K562 (cell line): ENCODE results near the gene MGAT4B. TPM values are rescaled to one million over a fixed set of nuclear protein-coding genes. Genes with fewer than 3 reads are reported as not detected.

Experiments
- ATF7 ChIP-seq: fragments of 450-650 bp; IDR thresholded peaks from 2 replicates; pipeline ENCODE4 v1.7.1; 2014; ENCODE audit warnings: mild to moderate bottlenecking, moderate library complexity
- ETV5 ChIP-seq: sonication (generic); formaldehyde crosslinking; IDR thresholded peaks from 2 replicates; pipeline ENCODE4 v1.4.0; 2020; ENCODE audit warnings: low read depth, mild to moderate bottlenecking, missing genetic modification reagents
- KLF16 ChIP-seq: IDR thresholded peaks from 2 replicates; pipeline ENCODE4 v1.6.1; 2016; ENCODE audit warnings: antibody characterized with exemption
- NFIX ChIP-seq: fragments of 250-450 bp; sonication (Bioruptor Pico); IDR thresholded peaks from 2 replicates; pipeline ENCODE4 v1.4.0; 2020; ENCODE audit warnings: low read depth, mild to moderate bottlenecking, moderate library complexity
- SRF ChIP-seq, 2 experiments: fragments of 250-450, 450-650 bp in 1 of 2; sonication (Bioruptor Pico) in 1 of 2; sonication (generic) in 1 of 2; formaldehyde crosslinking; IDR thresholded peaks; 2 replicates each; pipeline versions ENCODE4 v1.5.0 to v1.5.1; 2020 to 2022; ENCODE audit warnings: mild to moderate bottlenecking in 1 of 2, missing genetic modification reagents in 1 of 2
- TCFL5 ChIP-seq: fragments of 250-450 bp; sonication (Bioruptor Pico); conservative IDR thresholded peaks from 2 replicates; pipeline ENCODE4 v1.6.1; 2021; ENCODE audit warnings: mild to moderate bottlenecking, moderate library complexity, matching md5 sums
- ZNF165 ChIP-seq: fragments of 250-450 bp; sonication (Bioruptor Pico); IDR thresholded peaks from 2 replicates; pipeline ENCODE4 v1.4.0; 2020; ENCODE audit warnings: borderline replicate concordance
- ZNF282 ChIP-seq: sonication (generic); formaldehyde crosslinking; IDR thresholded peaks from 2 replicates; pipeline ENCODE4 v1.8.1; 2023; ENCODE audit warnings: missing genetic modification reagents
- ZNF780A ChIP-seq: fragments of 250-450 bp; sonication (Bioruptor Pico); IDR thresholded peaks from 2 replicates; pipeline ENCODE4 v1.5.0; 2021; ENCODE audit warnings: mild to moderate bottlenecking
- ZSCAN29 ChIP-seq: fragments of 450-650 bp; IDR thresholded peaks from 2 replicates; pipeline ENCODE4 v1.6.1; 2017
- polyA plus RNA-seq, 8 experiments: library from polyadenylated mRNA; depleted of rRNA in 4 of 8; stranded (reverse) in 5 of 8; unstranded in 3 of 8; fragments of >200 nt; fragmentation: Nextera tagmentation in 2 of 8; fragmentation: Illumina TruSeq in 1 of 8; extraction: Ambion mirVana in 2 of 8; extraction: Trizol in 1 of 8; gene quantifications; 2 replicates each; pipeline versions ENCODE4 v1.2.1 to v1.2.3, GENCODE V29; 2011 to 2014; ENCODE audit warnings: inconsistent platforms in 1 of 8, missing spikeins in 1 of 8
- total RNA-seq, 7 experiments: library from RNA; depleted of rRNA in 6 of 7; stranded (reverse); fragments of >200 nt in 6 of 7; fragmentation: Illumina TruSeq in 2 of 7; extraction: Trizol in 2 of 7; gene quantifications; 2 replicates each; pipeline versions ENCODE4 v1.2.1 to v1.2.3, GENCODE V29; 2011 to 2021; ENCODE audit warnings: low replicate concordance in 1 of 7
- TF ChIP-seq, protein P1 (sequence below): fragments of 450-650 bp; IDR thresholded peaks from 2 replicates; pipeline ENCODE4 v1.6.1; 2018; ENCODE audit not compliant: partially characterized antibody
- TF ChIP-seq, protein P2 (sequence below): fragments of 250-450 bp; sonication (Bioruptor Pico); IDR thresholded peaks from 2 replicates; pipeline ENCODE4 v1.8.0; 2021; ENCODE audit warnings: moderate library complexity, mild to moderate bottlenecking, inconsistent platforms
- TF ChIP-seq, protein P3 (sequence below): sonication (generic); formaldehyde crosslinking; IDR thresholded peaks from 2 replicates; pipeline ENCODE4 v1.8.0; 2022; ENCODE audit warnings: mild to moderate bottlenecking, missing genetic modification reagents

MGAT4B gene
- total and polyA plus RNA-seq, 9 of the 15 experiments (the other 6 are each of a cell fraction or from before 2014, with no cell fraction given) = 0.34 to 133 (median 75.4) TPM

DNA sequence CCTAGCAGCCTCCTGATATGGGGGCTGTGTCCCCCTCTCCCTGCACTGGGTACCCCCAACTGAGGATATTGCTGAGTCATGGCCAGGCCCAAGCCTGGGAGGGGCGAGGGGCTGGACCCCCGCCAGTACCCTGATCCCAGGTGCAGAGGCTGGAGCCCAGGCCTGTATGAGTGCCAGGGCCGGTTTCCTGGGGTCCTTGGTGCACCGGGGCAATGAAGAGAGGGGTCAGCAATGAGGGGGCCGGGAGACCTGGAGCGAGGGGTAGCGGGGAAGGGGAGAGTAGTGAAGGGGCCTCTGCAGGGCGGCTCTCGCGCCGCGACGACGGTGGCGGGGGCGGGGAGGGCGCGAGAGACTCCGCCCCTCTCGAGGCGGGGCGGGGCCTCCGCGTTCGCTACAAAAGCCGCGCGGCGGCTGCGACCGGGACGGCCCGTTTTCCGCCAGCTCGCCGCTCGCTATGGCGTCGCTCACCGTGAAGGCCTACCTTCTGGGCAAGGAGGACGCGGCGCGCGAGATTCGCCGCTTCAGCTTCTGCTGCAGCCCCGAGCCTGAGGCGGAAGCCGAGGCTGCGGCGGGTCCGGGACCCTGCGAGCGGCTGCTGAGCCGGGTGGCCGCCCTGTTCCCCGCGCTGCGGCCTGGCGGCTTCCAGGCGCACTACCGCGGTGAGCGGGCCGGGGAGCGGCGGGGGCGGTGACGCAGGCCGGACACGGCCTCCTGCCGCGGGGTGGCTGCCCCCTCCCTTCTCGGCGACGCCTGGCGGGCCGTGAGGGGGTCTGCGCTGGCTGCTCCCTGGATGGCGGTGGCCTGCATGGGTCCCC, 14.0 kb upstream of the MGAT4B start, which contains the start of gene SQSTM1 (continued):
- TF ChIP-seq, protein P1, sequence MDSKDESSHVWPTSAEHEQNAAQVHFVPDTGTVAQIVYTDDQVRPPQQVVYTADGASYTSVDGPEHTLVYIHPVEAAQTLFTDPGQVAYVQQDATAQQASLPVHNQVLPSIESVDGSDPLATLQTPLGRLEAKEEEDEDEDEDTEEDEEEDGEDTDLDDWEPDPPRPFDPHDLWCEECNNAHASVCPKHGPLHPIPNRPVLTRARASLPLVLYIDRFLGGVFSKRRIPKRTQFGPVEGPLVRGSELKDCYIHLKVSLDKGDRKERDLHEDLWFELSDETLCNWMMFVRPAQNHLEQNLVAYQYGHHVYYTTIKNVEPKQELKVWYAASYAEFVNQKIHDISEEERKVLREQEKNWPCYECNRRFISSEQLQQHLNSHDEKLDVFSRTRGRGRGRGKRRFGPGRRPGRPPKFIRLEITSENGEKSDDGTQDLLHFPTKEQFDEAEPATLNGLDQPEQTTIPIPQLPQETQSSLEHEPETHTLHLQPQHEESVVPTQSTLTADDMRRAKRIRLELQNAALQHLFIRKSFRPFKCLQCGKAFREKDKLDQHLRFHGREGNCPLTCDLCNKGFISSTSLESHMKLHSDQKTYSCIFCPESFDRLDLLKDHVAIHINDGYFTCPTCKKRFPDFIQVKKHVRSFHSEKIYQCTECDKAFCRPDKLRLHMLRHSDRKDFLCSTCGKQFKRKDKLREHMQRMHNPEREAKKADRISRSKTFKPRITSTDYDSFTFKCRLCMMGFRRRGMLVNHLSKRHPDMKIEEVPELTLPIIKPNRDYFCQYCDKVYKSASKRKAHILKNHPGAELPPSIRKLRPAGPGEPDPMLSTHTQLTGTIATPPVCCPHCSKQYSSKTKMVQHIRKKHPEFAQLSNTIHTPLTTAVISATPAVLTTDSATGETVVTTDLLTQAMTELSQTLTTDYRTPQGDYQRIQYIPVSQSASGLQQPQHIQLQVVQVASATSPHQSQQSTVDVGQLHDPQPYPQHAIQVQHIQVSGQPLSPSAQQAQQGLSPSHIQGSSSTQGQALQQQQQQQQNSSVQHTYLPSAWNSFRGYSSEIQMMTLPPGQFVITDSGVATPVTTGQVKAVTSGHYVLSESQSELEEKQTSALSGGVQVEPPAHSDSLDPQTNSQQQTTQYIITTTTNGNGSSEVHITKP = no peak
- TF ChIP-seq, protein P2, sequence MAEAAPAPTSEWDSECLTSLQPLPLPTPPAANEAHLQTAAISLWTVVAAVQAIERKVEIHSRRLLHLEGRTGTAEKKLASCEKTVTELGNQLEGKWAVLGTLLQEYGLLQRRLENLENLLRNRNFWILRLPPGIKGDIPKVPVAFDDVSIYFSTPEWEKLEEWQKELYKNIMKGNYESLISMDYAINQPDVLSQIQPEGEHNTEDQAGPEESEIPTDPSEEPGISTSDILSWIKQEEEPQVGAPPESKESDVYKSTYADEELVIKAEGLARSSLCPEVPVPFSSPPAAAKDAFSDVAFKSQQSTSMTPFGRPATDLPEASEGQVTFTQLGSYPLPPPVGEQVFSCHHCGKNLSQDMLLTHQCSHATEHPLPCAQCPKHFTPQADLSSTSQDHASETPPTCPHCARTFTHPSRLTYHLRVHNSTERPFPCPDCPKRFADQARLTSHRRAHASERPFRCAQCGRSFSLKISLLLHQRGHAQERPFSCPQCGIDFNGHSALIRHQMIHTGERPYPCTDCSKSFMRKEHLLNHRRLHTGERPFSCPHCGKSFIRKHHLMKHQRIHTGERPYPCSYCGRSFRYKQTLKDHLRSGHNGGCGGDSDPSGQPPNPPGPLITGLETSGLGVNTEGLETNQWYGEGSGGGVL (CRISPR knock-in tag) = no peak
- TF ChIP-seq NFIX (CRISPR knock-in tag) = no peak
- no peak; the same call in 1 of the 2 replicates for TF ChIP-seq ZNF780A
- TF ChIP-seq TCFL5 (CRISPR knock-in tag) = no peak
- TF ChIP-seq ATF7 = peak; percentile 71
- peak; percentile 87 for TF ChIP-seq ETV5 (CRISPR knock-in tag)
- 0 out of 2 replicates have a peak, but pooled peaks have one; percentile 19 for TF ChIP-seq ZSCAN29
- peak in 1 of 2 experiments; percentile 50; a peak in 1 of 4 replicates for TF ChIP-seq SRF (CRISPR knock-in tag; IDR thresholded peaks at IDR 0.05)
- peak; percentile 77; the same call in 1 of the 2 replicates for TF ChIP-seq ZNF282
- TF ChIP-seq ZNF165 (CRISPR knock-in tag) = no peak
- TF ChIP-seq, protein P3, sequence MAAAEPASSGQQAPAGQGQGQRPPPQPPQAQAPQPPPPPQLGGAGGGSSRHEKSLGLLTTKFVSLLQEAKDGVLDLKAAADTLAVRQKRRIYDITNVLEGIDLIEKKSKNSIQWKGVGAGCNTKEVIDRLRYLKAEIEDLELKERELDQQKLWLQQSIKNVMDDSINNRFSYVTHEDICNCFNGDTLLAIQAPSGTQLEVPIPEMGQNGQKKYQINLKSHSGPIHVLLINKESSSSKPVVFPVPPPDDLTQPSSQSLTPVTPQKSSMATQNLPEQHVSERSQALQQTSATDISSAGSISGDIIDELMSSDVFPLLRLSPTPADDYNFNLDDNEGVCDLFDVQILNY (CRISPR knock-in tag) = no peak
- no peak for TF ChIP-seq KLF16
